ENCODE data around the gene OSBPL6.

GRCh38 chr2:178304333-178304732, 110.0 kb downstream of the OSBPL6 start:
- TF ChIP-seq YY1 (IDR thresholded peaks at IDR 0.05; ENCODE audit: extremely low read depth, insufficient replicate concordance, low read depth, low read length) (no peak), CTCF (IDR thresholded peaks at IDR 0.05 in 2 of 3, conservative IDR thresholded peaks at IDR 0.05 in 1 of 3; ENCODE audit: borderline replicate concordance in 1 of 3, insufficient read depth in 1 of 3, low read depth in 2 of 3, low read length in 2 of 3) (no peak), SP1 (IDR thresholded peaks at IDR 0.05; ENCODE audit: low read depth) (no peak), POLR2AphosphoS5 (IDR thresholded peaks at IDR 0.05; ENCODE audit: low read depth, low read length) (no peak), EZH2phosphoT487 (IDR thresholded peaks at IDR 0.05; ENCODE audit: borderline replicate concordance) (no peak), ATF3 (IDR thresholded peaks at IDR 0.05) (no peak), SRF (IDR thresholded peaks at IDR 0.05; ENCODE audit: low read depth) (no peak), MAX (IDR thresholded peaks at IDR 0.05) (no peak), RAD21 (IDR thresholded peaks at IDR 0.05; ENCODE audit: low read depth) (no peak), REST (IDR thresholded peaks at IDR 0.05; ENCODE audit: low read depth) (no peak), POLR2A (IDR thresholded peaks at IDR 0.05; ENCODE audit: borderline replicate concordance, extremely low read depth, insufficient read depth, insufficient read length) (no peak), ZFX (IDR thresholded peaks at IDR 0.05) (no peak), EZH2 (IDR thresholded peaks at IDR 0.05) (no peak)

Measured in HCT116 (cell line).